NCI-H345 treated with DMSO at 0.1 percent for 48 hours (cell line): ENCODE measurements around the gene PKDREJ.
A peak's percentile ranks its signal among the peaks of the same experiment; 100 is the strongest.
"Not testable (repeated sequence)": the region's sequence is repeated elsewhere in the genome, so short reads cannot be mapped to it uniquely, and the experiment has no call there.

Experiments used
- DNase-seq: peaks from one replicate; lab custom pipeline; 2025; ENCODE audit not compliant: unreplicated experiment; lab: John Stamatoyannopoulos, UW

Gene PKDREJ

DNA sequence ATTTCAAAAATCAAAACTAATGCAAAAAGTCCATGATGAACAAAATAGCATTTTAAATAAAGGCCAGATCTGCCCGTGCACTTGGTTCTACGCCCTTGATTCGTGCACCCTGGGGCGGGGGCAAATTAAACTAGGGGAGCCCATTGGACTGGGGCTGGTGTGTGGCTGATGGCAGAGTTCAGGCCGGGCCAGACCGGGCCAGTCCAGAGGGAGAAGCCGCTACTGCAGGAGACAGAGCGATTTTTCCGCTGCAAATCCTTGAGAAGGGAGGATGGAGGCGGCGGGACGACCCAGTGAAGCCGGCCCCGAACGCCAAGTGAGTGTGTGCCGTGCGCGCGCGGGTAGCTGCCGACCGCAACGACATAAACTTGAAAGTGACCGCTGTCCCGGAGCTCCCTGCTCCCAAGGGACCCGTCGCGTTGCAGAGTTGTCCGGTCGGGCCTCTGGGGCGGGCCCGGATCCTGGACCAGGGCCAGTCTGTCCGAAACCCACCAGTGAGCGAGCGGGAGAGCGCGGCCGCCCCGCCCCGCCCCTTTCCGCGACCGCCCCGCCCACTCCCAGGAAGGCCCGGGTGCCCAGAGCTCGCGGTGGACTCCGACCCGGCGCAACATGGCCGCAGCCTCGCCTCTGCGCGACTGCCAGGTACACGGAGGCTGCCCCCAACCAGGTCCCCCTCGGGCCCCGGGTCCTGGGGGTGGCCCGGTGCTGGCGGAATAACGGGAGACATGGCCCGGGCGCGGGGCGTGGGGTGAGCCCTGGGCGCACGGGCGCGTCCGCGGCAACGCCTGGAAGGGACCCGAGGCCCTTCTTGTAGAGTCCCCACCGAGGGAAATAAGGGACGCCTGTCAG is 4.5 kb upstream of the PKDREJ start, which contains the start of gene TTC38:
TSS of gene TTC38 (plus strand) at position 578 of the 849 bp plus-strand sequence. CDS start at position 610, 32 bp downstream.
- no peak for DNase-seq

DNA sequence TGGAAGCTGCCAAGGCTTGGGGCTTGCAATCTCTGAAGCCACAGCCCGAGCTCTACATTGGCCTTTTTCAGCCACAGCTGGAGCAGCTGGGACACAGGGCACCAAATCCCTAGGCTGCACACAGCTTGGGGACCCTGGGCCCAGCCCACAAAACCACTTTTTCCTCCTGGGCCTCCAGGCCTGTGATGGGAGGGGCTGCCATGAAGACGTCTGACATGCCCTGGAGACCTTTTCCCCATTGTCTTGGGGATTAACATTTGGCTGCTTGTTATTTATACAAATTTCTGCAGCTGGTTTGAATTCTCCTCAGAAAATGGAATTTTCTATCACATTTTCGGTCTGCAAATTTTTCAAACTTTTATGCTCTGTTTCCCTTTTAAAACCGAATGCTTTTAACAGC is 2.5 kb upstream of the PKDREJ start:
- not testable (repeated sequence) for DNase-seq

DNA sequence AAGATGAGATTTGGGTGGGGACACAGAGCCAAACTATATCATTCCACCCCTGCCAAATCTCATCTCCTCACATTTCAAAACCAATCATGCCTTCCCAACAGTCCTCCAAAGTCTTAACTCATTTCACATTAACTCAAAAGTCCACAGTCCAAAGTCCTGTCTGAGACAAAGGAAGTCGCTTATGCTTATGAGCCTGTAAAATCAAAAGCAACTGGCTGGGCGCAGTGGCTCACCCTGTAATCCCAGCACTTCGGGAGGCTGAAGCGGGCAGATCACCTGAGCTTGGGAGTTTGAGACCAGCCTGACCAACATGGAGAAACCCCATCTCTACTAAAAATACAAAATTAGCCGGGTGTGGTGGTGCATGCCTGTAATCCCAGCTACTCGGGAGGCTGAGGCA is 1.4 kb upstream of the PKDREJ start:
- not testable (repeated sequence) for DNase-seq

DNA sequence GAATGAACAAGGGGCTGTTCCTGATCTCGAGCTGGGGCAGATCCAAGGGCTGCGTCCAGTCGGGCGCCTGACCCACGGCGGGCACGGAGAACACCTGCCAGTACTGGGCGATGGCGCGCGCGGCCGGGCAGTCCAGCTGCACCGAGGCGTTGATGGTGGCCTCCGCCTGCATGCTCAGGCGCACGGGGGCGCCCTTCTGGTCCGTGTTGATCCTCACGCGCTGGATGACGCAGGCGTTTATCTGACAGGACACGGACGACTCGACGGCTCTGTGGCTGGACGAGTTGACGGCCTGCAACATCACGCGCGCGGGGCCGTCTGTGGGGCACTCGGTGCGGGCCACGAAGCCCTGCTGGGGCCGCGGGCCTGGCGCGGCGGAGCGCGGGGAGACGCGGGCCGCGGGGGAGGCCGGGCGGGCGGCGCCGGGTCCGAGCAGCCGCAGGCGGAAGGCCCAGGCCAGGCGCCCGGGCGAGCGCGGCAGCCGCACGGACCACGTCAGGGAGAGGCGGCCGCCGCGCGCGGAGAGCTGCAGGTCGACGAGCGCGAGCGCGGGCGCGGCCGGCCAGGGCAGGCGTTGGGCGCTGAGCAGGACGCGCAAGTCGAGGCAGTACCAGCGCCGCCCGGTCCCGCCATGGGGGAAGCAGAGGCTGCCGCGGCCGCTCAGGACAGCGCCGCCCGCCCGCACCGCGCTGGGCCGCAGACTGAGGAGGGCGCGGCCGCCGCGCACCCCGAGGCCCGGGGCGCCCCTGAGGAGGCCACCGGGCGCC is 511 bp downstream of the PKDREJ start:
- no peak for DNase-seq

DNA sequence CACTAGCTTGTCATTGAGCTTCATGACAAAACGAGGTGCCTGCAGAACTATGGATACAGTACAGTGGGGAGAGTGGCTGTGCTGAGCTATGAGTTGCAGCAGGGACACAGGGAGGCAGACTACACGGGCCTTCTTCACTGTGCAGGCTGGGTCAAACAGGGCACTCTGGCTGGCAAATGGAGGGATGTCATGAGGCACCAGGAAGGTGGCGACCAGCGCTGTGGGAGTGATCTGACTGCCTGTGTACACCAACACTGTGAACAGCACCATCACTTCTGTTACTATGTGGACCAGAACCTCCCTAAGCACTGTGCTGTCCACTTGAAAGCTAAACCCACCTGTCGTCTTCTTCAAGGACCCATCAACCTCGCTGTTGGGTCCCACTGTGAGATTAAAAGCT is 3.1 kb downstream of the PKDREJ start:
- no peak for DNase-seq

DNA sequence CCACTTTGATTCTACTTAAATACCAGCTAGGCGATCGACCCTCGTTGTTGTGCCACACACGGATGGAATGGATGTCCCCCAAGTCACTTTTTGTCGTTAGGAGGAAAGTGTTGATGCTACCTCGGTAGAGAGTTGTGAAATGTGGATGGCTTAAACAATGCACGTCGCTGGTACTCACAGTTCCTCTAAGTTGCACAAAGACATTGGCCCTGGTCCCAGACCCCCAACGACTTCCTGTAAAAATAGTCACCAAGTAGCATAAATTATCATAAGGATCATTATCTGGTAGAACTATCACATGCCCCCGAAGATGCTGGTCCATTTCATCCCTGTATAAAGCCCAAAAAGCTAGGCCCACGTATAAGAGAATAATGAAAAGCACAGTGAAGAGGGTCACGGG is 3.8 kb downstream of the PKDREJ start:
- no peak for DNase-seq

DNA sequence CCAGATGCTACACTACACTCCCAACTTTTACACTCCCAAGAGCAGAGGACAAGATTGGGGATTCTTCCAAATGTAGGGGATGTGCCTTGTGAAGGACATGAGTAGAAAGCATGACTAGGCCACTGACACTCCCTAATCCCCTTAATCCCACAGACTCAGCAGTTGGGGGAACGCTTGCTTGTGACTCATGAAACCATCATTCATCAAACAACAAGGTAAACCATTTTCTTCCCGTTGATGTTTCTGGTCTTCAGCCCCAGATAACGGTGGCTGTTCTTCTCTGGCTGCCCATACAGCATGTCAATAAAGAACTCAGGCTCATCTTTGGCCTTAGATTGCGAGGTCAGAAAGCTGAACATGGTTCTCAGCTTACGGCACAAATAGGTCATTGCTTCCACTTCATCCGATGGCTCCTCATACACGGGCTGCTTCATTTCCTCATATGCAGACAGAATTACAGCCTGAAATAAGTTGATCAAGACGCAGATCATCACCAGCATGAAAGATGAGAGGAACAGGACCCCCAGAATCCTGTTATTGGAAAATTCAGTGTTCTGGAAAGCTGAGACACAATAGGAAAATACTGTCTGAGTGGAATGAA is 6.7 kb downstream of the PKDREJ start:
- DNase-seq, result no peak

DNA sequence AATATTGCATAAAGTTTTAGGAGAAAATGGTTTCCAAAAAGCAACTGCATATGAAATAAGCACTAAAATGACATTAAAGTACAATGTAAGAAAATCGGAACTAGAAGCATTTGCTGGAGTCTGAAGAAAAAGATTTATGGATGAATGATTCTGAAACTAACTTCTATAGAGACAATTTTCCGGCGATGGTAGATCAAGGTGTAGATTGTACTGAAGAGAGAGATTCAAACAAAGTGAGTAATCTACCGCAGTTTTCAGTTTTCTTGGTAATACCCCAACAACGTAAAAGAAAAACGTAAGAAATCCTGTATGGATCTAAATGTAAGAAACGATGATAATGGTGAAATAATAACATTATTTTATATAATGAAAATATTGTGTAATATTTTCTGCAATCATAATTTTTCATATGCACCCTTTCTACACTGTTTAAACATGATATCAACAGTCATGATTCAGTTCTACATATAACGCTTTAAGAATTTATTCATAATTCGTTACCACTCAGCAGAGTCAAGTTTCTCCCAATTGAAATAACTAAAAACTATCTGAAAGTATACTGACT is 11.2 kb downstream of the PKDREJ start:
- DNase-seq, result no peak

DNA sequence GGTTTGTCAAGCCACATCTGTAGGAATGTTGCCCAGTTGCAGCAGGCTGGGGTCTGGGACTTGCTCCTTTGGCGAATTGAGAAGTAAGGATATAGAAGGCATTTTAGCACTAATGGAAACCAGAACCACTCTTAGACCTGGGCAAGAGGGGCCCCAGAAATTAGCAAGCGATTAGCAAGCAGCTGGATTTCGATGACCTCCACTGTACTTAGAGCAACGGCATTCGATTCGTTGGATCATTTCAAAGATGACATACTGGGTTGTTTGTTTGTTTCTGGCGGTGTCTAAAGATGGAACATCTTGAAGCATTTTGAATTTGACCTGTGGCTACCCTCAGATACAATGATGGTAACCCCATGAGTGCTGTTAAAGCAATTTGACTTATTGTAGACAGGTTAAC is 11.9 kb downstream of the PKDREJ start:
- DNase-seq, result no peak

DNA sequence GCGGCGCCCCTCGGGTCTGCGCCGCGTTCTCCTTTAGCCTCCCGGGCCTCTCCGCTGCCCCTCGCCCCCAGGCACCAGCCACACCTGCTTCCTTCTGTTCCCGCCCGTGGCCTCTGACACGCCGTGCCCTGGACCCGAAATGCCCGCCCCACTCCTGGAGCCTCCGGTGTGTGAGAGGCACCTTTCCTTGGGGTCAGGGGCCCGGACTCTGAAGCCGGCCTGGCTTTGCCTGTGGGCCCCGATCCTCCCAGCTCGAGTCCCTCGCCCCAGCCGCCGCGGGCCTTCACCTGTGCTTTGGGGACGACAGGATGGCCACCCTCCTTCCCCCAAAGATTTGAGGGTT is 12.4 kb downstream of the PKDREJ start:
- no peak for DNase-seq

DNA sequence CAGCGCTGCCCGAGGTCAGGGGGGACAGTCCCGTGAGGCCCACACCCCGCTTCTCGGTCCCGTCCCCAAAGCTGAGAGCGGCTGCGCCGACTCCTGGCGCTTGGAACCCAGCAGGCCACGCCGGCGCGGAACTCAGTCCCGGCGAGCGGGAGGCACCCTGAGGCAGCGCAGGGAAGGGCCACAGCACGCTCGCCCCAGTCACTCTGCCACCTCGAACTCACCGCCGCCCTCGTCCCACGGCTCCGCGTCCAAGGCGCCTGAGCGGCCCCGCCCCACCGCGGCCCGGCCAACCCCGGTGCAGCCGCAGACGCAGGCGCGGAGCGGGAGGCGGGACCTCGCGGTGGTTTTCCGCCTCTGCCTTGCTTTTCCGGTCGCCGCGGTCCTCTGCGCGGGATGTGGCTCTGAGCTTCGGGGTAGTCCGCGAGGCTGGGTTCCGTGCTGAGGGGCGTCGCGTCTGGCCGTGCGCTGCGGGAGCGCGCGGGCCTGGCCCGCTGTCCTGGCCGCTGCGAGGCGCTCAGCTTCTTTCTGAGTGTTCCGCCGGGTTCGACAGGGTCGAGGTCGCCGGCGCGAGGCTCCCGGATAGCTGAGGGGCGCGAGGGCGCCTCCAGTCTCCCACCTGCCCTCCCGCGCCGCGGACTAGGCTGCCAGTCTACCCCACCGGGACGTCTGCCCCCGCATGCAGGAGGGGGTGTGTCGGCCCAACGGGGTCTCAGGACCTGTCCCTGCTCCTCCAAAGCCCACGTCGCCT is 12.9 kb downstream of the PKDREJ start, which contains the start of gene CDPF1:
TSS of gene CDPF1 (minus strand) at position 259 of the 748 bp plus-strand sequence. CDS start 2,009 bp downstream, outside the sequence.
- peak; percentile 46 for DNase-seq

DNA sequence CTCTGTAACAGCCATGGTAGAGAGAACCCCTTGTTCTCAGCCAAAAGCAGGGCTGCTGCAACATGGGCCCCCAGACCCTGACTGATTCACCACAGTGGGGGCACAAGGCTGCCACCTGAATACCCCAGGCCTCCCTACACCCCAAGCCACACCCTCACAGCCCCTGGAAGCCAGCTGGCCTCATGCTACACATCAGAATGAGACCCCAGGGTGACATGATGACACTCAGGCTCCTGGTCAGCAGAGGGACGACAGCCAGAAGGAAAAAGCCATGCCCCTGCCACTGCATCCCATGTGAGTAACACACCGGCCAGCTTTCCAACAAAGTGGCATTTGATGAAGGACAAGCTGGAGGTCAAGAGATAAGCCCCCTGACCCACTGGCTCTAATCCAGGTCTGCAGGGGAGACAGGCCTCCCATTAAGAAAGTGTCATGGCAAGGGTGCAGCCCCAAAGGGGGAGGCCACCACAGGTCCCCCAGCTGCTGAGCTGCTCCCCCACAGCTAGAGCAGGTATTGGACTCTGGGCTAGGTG is 15.6 kb downstream of the PKDREJ start:
- no peak for DNase-seq

DNA sequence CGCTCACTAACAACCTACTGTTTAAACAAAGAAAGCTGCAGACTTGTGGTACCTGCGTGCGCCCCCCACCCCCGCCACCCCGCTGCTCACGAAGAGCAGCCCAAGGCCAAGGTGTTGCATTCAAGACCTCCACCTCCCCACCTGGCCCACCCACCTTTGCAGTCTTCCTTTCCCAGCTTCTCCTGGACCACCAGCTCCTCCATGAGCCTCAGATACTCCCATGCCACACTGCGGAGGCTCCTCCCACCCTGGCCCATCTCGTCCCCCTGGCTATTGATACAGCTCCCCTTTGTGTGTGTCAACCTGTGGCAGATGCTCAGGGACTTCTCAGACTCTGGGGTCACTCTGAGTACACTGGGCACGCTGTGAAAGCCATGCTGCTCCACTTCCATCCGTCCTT is 17.0 kb downstream of the PKDREJ start:
- no peak for DNase-seq

DNA sequence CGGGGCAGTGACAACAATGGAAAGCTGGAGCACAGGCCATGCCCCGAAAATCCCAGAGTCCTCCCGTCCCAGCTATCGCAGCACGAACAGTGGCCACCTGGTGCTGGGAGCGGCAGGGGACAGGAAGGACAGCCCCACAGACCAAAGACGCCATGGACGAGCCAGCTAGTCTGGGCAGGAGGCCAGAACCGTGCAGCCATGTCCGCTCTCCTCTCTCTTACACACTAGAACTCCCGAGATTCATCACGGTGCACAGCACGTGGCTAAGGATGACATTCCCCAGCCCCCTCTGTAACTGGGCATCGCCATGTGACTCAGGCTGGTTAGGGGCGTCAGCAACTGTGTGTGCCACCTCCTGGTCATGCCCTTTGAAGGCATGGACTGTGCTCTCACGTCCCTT is 17.6 kb downstream of the PKDREJ start:
- DNase-seq, result no peak

DNA sequence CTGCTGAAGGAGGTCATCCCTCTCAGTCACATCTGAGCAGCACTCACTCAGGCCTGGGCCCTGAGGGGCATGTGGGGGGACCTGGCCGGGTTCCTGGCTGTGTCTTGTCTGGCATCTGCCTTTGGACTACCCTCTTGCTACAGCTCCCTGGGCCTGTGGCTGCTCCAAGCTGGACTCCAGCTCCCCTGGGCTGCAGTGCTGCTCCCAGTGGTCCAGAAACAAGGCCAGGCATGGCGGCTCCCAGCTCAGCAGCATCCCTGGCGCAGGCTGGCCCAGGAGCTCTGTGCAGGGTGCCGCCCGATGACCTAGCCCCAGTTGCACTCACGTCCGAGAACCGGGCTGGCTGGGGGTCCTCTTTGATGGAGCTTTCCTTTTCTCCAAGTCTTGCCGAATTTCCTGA is 18.4 kb downstream of the PKDREJ start:
- DNase-seq, result no peak

DNA sequence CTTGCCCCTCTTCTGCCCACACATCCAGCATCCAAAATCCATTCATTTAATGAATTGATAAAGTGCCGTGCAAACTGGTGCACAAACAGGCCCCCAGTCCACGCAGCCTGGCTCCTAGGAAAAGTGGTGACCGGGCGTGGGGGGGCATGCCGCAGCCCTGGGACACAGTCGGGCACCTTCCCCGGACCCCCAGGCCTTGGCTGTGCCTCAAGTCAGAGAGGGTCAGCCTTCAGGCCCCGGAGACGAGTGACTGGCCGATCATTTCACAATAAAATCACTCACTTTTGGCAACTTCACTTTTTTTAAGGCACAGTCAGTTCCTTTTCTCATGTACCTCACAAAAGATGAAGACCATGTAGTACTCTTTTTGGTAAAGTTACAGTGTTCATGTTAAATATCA is 21.1 kb downstream of the PKDREJ start:
- no peak for DNase-seq

DNA sequence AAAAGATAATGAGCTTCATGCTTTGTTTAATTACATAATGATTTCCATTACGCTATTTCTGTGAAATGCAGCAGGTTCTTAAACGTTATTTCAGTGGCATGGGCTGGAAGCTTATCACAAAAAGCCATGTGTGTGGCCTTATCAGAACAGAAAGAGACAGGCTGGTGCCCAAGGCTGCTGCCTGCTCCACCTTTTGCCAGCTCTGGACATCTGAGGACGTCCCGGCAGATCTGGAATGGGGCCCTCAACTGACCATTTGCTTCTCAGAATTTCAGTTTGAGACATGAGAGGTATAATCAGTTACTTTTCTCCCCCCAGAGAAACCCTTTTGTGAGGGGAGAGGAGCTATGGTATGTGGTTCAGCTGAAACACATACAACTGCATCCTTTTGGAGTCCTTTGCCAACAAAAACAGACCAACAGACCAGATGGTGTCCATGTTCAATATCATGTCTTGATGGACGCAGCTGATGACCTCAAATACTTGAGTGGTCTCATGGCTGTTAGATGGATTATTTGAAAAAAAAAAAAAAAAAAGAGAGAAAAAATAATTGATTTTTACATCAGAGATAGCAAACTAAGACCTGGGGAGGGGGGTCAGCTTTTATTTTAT is 21.6 kb downstream of the PKDREJ start:
- no peak for DNase-seq

DNA sequence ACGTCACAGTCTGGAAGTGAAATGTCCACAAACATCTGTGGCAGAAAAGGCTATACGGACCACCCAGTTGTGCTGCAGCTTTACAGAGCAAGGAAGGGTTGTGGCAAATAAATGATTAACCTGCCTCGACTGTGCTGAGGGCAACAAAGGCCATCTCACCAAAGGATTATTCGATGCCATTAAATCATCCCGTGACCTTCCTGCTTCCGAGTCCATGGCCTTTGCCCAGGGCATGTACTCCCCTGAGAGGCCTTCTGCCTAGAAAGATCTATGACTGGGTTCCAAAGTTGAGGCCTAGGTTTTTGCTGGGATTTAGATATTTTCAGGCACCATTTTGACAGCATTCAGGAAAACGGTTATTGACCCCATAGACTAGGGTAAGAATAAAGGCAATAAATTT is 22.2 kb downstream of the PKDREJ start:
- no peak for DNase-seq

DNA sequence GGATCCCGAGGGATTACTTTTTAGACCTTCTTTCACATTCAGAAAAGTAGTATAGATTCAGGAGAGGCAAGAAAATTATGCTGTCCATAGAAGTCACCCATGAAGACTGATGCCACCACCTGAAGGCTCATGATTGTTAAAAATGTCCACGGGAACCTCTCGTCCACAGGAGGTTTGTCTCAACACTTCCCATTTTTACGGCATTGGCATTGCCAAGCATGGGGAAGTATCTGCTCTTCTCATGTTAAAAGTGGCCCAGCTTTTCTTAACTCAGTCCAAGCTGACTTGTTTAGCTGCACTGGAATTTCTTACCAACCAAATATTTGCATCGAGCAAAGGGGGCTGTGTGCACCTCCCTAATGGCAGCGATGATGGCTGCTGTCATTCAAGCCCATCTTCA is 22.6 kb downstream of the PKDREJ start:
- no peak for DNase-seq

DNA sequence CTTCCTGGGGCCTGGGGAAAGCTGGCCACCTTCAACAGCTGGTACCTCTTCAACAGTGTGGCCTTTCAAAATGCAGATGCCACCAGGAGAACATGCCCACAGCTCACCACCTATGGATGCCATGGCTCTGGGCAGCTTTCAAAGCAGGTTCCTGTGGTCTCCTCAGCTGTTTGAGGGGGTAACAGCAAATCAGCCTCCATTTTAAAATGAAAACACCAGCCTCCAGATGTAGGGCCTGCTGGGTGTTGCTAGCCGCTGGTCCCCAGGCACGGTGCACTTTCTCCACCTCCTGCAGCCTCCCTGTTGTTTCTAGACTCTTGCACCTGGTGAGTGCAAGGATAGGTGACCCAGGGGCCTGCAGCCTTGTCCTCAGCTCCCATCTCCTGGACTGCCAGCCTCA is 23.1 kb downstream of the PKDREJ start:
- no peak for DNase-seq
